NCI-H446 treated with DMSO at 0.1 percent for 48 hours (cell line): ENCODE results near the gene UCHL1.
"Not testable (repeated sequence)": the region's sequence is repeated elsewhere in the genome, so short reads cannot be mapped to it uniquely, and the experiment has no call there.

ENCODE experiments used
- DNase-seq: peaks from one replicate; lab custom pipeline; 2025; lab: John Stamatoyannopoulos, UW

Gene UCHL1

DNA sequence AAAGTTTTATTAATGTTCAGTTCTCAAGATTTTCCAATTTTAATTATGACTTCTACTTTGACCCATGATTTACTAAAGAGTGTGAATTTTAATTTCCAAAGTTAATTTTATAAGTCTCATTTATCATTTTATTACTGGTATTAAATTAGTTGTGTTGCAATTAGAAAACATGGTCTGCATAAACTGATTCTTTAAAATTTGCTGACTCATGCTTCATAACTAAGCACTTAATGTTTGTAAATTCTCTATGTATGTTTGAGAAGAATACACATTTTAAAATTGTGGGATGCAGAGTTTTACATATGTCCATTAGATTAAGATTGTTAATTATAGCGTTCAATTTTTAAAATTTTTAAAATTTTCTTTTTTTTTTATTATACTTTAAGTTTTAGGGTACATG lies 20.2 kb upstream of the UCHL1 start:
- DNase-seq: no peak

DNA sequence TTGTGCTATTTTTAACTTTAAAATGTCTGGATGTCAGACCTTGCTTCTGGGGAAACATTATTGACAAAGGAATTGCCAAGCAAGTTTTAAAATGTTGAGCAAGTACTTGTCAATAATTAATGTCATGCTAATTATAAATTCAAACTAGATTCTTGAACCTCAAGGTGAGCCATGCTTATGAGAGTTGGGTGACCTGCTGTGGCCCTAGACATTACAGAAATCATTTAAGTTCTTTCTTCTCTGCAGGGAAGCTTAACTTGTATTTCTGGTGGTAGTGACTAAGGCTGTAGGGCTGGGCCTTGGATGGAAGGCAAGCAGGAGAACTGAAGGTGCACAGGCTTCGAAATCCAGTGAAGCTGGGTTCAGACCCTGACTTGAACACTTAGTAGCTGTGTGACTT lies 14.8 kb upstream of the UCHL1 start:
- no peak for DNase-seq

DNA sequence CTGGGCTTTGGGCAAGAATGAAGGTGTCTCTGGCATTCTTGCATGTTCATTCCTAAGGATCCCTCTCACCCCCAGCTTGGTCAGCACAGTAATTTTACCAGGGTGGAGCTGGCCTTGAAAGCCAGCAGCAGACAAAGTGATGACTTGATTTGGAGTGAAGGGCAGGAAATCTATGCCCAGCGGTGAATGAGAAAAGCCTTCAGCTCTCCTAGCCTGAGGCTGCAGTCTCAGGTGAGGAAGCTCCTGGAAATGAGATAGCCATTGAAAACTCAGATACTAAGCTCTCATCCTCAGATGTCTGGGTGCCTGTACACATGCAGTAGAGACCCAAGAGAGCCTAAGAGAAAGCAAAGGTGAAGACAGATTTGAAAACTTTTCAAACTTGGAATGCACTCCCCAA lies 10.7 kb upstream of the UCHL1 start:
- DNase-seq: no peak

DNA sequence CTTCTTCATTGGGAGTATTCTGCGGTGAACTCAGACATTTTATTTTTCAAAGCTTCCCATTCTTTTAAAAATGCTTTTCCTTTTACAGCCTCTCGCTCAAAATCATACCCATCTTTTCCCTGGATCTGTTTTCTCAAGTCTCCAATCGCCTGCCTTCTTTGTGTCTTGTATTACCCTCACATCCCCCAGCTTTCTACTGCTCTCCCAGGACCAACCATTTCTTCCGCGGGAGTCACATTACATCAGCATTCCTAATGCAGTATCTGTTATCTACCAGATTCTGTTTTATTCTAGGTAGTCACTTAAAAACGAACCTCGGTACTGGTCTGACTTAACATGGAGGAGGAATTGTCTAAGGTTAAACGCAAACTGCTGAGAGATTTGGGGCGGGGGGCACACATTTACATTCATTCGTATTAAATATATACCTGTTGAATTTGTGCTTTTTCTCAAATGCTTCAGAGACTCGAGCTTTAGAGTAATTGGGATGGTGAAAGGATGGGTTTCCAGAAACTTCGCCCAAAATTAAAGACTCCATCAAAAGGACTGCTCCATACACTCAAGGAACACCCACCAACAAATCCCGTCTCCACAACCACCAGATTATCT lies 493 bp upstream of the UCHL1 start:
- no peak for DNase-seq

DNA sequence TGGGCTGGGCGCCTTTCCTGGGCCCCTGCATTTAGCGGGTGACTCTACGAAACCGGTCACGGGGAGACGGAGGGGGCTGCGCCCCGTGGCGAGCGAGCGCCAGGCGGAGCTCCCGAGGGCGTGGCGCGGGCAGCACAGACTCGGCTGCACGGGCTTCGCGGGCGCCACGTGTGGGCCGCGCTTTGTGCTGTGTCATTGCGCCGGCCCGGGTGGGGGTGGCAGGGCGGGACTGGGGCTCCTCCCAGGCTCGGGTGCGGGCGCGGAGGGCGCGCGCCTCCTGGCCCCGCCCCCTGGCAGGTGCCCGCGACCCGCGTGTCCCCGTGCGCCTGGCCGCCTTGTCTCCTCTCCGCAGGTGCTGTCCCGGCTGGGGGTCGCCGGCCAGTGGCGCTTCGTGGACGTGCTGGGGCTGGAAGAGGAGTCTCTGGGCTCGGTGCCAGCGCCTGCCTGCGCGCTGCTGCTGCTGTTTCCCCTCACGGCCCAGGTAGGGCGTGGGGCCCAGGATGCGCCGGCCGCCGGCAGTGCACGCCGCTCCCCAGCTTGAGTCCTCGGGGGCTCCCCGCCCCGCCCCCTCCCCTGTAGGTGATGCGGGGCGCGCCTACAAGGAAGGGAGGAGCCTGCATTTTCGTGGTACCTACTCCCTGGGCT lies 651 bp downstream of the UCHL1 start:
- no peak for DNase-seq

DNA sequence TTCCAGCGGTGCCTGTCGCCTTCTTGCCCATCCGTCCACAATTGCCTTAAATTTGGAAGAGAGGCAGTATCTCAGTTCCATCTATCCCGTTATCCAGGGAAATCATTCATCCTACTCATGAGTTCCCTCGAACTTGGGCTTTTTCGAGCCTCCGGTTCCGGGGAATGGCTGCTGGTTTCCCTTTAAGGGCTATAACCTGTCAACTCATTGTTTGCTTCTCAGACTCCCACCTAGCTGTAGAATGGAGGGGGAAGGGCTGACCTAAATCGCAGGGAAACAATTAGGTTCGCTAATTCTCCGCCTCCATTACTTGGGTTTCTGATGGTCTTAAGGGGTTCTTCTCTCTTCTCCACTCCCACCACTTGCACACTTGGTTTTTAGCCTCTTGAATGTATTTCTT lies 1.2 kb downstream of the UCHL1 start:
- no peak for DNase-seq

DNA sequence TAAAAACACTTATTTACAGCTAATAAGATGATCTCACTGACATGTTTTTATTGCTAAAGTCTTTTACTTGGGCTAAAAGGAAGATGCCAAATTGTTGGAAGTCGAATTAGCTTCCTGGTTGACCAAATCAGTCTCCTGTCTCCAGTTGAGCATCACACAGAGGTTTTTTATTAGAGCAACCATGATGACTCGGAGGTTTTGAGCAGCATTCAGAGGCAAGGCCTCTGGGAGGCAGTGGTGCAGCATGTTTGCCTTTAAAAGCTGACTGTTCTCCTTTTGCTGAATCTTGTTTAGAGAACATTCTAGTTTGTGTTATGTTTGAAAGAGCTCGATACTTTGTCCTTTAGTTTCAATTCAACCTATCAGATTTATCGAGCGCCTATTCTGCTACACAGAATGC lies 2.1 kb downstream of the UCHL1 start:
- DNase-seq: peak; percentile 40

DNA sequence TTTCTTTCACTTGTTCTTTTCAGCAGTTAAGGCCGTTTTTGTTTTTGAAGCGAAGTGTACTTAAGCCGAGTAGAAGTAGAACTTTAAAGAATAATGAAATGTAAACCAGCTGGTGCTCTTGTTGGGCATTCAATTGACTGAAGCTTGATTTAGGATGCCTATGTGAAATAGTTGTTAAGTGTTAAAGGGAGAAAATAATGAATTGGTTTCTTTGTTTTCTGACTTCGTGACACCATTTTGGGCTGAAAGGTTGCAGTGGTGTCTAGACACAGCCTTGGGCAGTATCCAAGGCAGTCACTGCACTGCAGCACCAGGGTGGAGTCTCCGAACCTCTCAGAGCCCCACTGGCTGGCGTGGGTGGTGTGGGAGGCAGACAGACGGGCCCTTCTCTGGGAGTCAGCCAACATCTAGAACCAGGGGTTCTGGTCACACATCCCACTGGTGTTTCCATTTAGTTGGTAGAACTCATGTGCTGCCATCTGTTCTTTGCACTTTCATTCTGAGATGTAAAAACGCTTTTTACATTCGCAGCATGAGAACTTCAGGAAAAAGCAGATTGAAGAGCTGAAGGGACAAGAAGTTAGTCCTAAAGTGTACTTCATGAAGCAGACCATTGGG lies 3.5 kb downstream of the UCHL1 start:
- no peak for DNase-seq

DNA sequence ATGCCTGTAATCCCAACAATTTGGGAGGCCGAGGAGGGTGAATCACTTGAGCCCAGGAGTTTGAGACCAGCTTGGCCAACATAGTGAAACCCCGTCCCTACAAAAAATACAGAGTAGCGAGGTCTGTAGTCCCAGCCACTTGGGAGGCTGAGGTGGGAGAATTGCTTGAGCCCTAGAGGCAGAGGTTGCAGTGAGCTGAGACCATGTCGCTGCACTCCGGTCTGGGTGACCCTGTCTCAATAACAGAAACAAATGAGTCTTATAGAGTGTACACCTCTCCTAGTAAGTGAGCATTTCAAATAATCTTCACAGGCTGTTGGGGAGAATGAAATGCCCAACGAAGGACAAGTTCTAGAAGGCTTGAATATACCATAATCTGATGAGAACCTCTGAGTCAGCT lies 5.5 kb downstream of the UCHL1 start:
- DNase-seq: no peak

DNA sequence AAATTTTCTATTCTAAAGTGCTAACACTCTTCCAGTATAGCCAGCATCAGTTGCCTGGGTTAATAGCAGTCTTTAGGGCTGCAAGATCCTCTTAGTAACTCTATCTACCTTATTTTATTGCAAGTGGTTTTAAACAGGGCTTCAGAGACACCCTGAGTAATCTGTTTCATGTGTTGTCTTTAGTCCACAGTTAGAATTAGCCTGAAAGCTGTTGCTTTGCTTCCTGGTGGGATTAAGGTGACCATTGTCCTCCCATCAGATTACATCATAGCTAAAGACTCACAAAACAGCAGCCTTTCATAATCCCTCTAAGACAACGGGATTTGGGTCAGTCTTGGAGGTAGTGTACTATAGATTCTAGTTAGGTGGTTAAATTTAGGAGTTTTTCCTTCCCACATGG lies 7.5 kb downstream of the UCHL1 start:
- DNase-seq: no peak

DNA sequence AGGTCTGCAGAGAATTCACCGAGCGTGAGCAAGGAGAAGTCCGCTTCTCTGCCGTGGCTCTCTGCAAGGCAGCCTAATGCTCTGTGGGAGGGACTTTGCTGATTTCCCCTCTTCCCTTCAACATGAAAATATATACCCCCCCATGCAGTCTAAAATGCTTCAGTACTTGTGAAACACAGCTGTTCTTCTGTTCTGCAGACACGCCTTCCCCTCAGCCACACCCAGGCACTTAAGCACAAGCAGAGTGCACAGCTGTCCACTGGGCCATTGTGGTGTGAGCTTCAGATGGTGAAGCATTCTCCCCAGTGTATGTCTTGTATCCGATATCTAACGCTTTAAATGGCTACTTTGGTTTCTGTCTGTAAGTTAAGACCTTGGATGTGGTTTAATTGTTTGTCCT lies 11.3 kb downstream of the UCHL1 start:
- DNase-seq: no peak

DNA sequence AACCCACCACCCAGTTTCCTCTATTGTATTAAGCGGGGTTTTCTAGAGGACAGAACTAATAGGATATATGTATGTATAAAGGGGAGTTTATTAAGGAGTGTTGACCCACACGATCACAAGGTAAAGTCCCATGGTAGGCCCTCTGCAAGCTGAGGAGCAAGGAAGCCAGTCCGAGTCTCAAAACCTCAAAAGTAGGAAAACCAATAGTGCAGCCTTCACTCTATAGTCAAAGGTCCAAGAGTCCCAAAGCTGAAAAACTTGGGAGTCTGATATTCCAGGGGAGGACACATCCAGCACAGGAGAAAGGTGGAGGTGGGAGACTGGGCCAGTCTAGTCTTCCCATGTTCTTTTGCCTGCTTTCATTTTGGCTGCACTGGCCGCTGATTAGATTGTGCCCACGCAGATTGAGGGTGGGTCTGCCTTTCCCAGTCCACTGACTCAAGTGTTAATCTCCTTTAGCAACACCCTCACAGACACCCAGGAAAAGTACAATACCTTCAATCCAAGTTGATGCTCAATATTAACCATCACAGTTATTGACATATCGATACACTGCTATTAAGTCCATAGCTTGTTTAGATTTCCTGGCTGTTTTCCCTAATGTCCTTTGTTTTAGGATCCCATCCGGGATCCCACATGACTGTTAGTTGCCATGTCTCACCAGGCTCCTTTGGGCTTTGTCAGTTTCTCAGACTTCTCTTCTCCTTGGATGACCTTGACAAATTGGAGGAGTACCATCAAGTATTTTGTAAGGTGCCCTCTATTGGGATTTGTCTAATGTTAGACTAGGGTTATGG lies 12.2 kb downstream of the UCHL1 start:
- DNase-seq: no peak

DNA sequence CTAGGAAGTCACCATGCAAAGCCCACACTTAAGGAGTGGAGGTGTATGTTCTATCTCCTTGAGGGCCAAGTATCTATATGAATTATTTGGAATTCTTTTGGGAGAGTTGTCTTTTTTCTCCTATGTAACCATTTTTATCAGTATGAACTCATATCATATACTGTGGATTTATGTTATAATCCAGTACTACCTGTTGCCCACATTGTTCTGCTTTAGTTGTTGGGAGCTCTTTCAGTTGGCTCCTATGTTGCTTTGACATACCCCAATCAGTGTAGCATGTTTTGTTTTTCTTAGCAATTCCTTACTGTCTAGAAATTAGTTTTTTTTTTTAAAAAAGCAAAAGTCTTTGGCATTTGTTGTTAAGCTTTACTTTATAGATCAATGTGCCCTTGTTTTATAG lies 13.0 kb downstream of the UCHL1 start:
- no peak for DNase-seq

DNA sequence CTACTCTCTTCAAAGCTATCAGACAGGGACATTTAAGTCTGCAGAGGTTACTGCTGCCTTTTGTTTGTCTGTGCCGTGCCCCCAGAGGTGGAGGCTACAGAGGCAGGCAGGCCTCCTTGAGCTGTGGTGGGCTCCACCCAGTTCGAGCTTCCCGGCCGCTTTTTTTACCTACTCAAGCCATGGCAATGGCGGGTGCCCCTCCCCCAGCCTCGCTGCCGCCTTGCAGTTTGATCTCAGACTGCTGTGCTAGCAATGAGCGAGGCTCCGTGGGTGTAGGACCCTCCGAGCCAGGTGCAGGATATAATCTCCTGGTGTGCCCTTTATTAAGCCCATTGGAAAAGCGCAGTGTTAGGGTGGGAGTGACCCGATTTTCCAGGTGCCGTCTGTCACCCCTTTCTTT lies 19.2 kb downstream of the UCHL1 start:
- not testable (repeated sequence) for DNase-seq

DNA sequence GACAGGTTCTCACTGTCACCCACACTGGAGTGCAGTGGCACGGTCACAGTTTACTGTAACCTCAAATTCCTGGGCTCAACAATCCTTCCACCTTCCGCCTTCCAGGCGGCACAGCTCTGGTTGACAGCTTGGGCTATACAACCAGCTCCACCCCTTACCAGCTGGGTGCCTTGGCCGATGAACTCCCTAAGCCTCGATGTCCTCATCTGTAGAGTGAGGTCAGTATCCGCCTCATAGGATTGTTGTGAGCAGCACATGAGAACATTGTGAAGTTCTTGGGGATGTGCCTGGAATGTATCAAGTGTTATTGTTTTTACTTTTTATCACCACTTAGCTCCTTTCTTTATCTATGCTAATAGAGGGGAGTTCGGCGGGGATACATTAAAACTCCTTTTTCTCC lies 23.3 kb downstream of the UCHL1 start:
- no peak for DNase-seq

DNA sequence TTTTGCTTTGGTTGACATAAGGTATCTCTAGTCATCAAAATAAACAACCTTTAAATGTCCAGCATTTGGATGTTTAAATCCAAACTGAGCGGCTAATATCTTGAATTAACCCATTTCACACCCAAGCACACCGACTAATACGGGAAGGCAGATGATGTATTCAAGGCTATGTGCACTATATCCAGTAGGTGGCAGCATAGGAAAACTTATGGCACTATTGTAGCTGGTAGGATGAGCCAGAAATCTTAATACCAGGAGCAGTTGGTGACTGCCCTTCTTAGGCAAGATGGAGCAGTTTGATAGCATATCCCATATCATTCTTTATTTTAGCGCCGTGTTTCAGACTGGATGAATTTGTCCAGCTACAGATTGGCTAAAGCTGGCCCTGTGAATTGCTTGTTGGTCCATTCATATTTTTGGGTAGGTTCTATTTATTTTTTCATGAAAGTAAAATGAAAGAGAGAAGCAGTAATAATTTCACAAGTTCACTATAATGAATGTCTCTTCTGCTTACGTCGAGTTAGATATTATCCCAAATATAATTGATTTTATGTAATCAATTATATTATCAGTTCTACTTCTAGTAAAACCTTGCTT lies 24.4 kb downstream of the UCHL1 start:
- peak; percentile 79 for DNase-seq

DNA sequence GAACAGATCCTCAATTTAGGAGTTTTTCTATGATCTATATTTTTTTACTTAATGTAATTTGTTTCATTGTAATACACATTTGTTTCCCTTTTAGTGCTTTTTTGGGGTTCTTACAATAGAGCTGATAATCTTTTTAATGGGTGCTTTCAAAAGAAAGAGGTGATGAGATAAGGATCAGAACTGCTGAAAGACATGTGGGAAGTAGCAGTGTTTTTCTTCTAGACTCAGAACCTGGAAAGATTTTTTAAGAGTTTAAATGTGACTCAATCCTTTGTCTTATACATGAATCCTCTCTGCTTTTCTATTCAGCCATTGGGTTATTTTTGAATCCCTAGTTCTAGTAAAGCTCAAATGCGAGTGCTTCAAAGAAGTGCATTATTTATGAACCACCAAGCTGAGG lies 25.6 kb downstream of the UCHL1 start:
- DNase-seq: no peak

DNA sequence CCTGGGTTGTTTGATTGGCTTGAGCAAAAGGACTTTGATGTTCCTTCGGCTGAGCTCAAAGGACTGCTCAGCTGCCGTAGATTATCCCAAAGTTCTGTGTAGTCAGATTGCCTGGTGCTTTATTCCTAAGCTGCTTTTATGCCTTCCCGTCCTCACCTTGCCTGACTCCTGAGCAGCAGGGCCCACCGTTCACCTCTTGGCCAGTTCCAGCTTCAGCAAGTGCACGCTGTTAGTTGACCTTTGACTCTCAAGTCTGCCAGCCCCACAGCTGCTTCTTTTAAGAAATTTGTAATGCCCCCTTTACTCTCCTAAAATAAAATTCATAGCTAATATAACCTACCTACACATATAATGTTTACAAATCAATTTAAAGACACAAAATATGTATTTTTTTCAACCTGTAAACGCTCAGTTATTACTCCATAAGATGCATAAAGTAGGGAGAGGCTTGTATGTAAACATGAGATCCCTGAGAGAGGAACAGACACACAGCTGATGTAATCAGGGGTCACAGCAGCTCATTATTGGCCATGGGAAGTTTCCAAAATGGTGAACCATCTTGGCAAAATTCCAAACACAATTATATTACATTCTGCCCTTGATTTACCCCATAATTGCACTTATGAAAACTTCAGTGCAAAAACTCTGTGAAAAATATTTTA lies 28.6 kb downstream of the UCHL1 start:
- DNase-seq: peak; percentile 12

DNA sequence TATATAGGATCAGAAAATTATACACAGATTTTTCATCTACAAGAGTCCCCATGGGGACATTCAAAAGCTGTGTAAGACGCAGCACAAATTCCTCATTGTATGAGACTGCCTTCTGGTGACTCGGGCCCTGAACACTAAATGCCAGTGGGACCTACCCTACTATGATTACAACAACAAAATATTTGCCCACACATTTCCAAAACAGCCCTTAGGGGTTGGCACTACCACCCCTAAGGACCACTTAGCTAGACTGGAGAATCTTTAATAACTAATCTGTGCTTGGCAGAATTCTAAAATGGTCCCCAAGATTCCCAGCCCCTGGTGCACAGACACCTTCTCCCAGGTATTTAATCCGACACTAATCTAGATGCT lies 29.1 kb downstream of the UCHL1 start:
- no peak for DNase-seq

DNA sequence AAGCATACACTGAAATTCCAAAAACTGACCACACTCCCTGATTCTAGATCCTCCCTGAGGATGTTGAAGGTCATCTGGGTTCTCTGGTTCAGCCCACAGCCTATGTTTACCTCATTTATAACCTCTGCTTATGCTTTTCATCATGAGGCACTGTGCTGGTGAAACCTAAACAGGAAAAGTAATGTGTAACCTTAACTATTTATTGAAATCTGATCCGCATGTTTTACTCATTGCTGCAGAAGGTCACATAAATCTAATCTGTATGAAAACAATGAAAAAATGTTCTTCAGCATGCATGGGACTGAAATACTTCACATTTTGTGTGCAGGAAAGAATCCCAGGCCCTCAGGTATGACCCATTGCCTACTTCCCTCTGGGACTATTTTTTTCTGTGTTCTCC lies 30.3 kb downstream of the UCHL1 start:
- DNase-seq: no peak

DNA sequence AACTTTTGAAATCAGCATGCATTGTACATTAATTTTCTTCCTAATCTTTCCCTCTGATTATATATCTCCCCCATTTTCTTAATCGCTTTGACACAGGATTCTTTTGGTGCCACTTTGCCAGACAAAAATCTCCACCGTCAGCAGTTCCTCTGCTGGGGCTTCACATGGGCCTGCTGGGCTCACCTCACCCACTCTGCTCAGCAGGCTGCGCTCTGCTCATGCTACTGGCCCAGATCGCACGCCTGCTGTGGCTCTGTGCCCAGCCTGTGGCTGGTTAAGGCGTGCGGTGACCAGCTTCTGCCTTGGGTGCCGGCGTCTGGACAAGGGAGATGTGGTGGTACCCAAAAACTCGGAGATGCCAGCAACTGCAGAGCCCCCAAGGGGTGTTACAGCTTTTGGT lies 31.1 kb downstream of the UCHL1 start:
- no peak for DNase-seq

DNA sequence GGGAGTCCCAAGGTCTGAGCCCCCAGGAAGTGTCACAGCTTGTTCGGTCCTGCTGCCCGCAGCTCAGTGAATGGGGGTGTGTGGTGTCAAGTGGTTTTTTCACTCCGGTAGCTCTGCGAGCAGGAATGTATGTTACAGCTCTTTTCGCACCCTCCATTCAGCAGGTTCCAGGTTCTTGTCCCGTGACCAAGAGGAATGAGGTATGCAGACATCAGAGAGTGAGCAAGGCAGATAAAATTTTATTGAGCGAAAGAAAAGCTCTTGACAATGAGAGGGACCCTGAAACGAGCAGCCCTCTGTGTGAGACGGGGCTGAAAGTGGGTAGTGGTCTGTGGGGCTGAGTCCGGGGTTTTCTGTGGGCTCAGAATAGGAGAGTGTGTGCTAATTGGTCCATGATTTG lies 31.5 kb downstream of the UCHL1 start:
- no peak for DNase-seq
